Breast epithelium (tissue), 4 donors: ENCODE data around the gene HSH2D. TPM values are rescaled to one million over a fixed set of nuclear protein-coding genes. Genes with fewer than 3 reads are reported as not detected.

Experiments
- DNase-seq, 2 donors: peaks; one replicate each; pipeline ENCODE4 v3.0.0-alpha.2; 2019; ENCODE audit warnings: low spot score in 2 of 2
- H3K27ac ChIP-seq, 2 donors: fragments of 200-600 bp; sonication (generic) in 1 of 2; one replicate each; pipeline ENCODE4 v1.5.1; 2016 to 2019; ENCODE audit warnings: mild to moderate bottlenecking in 1 of 2
- H3K27me3 ChIP-seq, 2 donors: fragments of 200-600 bp; sonication (generic) in 1 of 2; one replicate each; pipeline versions ENCODE4 v1.5.1 to v1.6.0; 2017 to 2019; ENCODE audit warnings: control low read depth in 1 of 2, mild to moderate bottlenecking in 1 of 2
- H3K36me3 ChIP-seq: fragments of 200-600 bp; one replicate; pipeline ENCODE4 v1.5.1; 2019
- H3K4me1 ChIP-seq, 2 donors: fragments of 200-600 bp; sonication (generic); one replicate each; pipeline ENCODE4 v1.5.1; 2016 to 2019; ENCODE audit warnings: control low read depth in 1 of 2
- H3K4me3 ChIP-seq, 3 donors: fragments of 200-600 bp; sonication (generic); 1 replicate in 2 of 3; 2 replicates in 1 of 3; pipeline ENCODE4 v1.5.1; 2016 to 2019; ENCODE audit warnings: mild to moderate bottlenecking in 3 of 3, moderate library complexity in 2 of 3
- H3K9me3 ChIP-seq, 2 donors: fragments of 200-600 bp; sonication (generic) in 1 of 2; one replicate each; pipeline ENCODE4 v1.5.1; 2016 to 2019; ENCODE audit warnings: control low read depth in 1 of 2
- POLR2A ChIP-seq: fragments of 450-650 bp; IDR thresholded peaks from one replicate; pipeline ENCODE4 v1.6.1; 2016; ENCODE audit warnings: antibody characterized with exemption, mild to moderate bottlenecking, moderate library complexity
- POLR2AphosphoS5 ChIP-seq, 3 donors: sonication (generic); formaldehyde crosslinking; IDR thresholded peaks; one replicate each; pipeline ENCODE4 v1.6.1; 2017; ENCODE audit warnings: antibody characterized with exemption in 3 of 3
- intact Hi-C: fragments of 100-400 bp; cut with DNase I; formaldehyde crosslinking; loops from one replicate; pipeline ENCODE4 v1.15.1; 2023; ENCODE audit warnings: low total_unique reads
- total RNA-seq, 3 donors: library from RNA; depleted of rRNA; stranded (reverse); fragments of >200 nt; gene quantifications; one replicate each; pipeline ENCODE4 v1.1.0, GENCODE V29; 2016
- TF ChIP-seq, protein P1 (sequence below), 3 donors: fragments of 450-650 bp; IDR thresholded peaks; one replicate each; pipeline ENCODE4 v1.5.1; 2016 to 2017; ENCODE audit warnings: antibody characterized with exemption in 3 of 3, mild to moderate bottlenecking in 3 of 3, moderate library complexity in 3 of 3

HSH2D gene
- total RNA-seq, 3 donors from 2014 or later = 0.16 to 5.7 (median 5.6) TPM

DNA sequence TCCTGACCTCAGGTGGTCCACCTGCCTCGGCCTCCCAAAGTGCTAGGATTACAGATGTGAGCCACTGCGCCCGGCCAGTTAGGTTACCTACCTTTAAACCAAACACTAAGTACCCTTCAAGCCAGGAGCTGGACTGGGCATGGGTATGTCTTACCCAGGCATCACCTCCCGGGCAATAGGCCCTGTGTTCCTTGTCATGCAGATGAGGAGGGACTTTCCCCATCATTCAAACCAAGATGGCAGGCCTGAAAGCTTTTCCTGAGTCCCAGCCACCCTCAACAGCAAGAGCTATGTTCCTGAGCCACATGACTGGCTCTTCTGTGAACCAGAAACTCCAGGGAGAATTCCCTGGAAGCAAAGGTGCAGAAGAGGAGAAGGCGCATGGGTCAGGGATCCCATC, 22.3 kb upstream of the HSH2D start:
- no peak for TF ChIP-seq POLR2A
- no peak for TF ChIP-seq POLR2AphosphoS5 (IDR thresholded peaks at IDR 0.05)
- TF ChIP-seq, protein P1, sequence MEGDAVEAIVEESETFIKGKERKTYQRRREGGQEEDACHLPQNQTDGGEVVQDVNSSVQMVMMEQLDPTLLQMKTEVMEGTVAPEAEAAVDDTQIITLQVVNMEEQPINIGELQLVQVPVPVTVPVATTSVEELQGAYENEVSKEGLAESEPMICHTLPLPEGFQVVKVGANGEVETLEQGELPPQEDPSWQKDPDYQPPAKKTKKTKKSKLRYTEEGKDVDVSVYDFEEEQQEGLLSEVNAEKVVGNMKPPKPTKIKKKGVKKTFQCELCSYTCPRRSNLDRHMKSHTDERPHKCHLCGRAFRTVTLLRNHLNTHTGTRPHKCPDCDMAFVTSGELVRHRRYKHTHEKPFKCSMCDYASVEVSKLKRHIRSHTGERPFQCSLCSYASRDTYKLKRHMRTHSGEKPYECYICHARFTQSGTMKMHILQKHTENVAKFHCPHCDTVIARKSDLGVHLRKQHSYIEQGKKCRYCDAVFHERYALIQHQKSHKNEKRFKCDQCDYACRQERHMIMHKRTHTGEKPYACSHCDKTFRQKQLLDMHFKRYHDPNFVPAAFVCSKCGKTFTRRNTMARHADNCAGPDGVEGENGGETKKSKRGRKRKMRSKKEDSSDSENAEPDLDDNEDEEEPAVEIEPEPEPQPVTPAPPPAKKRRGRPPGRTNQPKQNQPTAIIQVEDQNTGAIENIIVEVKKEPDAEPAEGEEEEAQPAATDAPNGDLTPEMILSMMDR (IDR thresholded peaks at IDR 0.05) = no peak
- intact Hi-C loops = no loop called here
- no peak overlapping the region for H3K4me3 ChIP-seq
- H3K27ac ChIP-seq = no peak overlapping the region
- no peaks in the 10 kb centered on the region for H3K36me3 ChIP-seq
- H3K4me1 ChIP-seq = no peaks in the 10 kb centered on the region
- no peak for DNase-seq
- H3K27me3 ChIP-seq = no peaks in the 10 kb centered on the region
- H3K9me3 ChIP-seq = no peaks in the 10 kb centered on the region

DNA sequence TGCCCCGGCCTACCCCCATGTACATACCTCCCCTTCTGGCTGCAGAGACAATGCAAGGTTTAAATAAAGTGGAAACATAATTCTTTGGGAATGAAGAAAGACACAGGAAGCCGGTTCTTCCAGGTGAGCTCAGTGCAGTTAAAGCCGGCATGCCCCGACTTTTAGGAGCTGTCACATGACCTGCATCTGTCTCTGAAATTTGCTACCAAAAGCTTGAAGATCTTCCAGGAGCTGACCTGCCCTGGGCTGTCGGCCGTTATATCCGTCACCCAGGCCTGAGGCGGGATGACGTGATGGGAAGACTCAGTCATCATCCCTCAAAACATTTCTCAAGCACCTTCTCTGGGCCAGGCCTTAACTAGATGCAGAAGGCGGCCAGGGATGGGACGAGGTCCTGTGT, 21.5 kb upstream of the HSH2D start:
- intact Hi-C loops = no loop called here
- Histone ChIP-seq H3K36me3 (peaks cover 2% of the 10 kb centered on the region), H3K4me3 (no peak overlapping the region), H3K27me3 (no peaks in the 10 kb centered on the region), H3K4me1 (no peaks in the 10 kb centered on the region), H3K9me3 (no peaks in the 10 kb centered on the region), H3K27ac (no peak overlapping the region)
- no peak for DNase-seq
- TF ChIP-seq POLR2AphosphoS5 (IDR thresholded peaks at IDR 0.05) (no peak), POLR2A (no peak)
- TF ChIP-seq, protein P1 (IDR thresholded peaks at IDR 0.05) = no peak

DNA sequence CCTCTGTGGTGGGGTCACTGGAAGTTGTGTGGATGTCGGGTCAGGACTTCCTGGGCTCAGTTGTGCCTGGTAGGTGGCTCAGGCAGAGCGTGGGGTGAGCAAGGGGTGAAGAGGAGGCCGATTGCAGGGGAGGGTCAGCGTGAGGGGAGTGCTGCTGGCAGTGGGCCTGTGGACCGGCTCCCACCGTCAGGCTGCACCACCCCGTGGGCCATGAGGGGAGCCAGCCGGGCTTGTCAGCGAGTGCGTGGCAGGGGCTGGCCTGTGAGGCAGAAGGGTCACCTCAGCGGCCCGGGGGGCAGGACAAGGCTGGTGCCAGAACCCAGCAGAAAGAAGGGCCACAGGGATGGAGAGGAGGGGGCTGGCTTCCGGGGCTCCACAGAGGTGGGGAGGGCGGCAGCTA, 18.5 kb upstream of the HSH2D start:
- H3K36me3 ChIP-seq = peaks cover 13% of the 10 kb centered on the region
- H3K4me3 ChIP-seq = no peak overlapping the region
- DNase-seq = no peak
- H3K4me1 ChIP-seq = no peaks in the 10 kb centered on the region
- intact Hi-C loops = no loop called here
- TF ChIP-seq POLR2A = no peak
- TF ChIP-seq POLR2AphosphoS5 (IDR thresholded peaks at IDR 0.05) = no peak
- TF ChIP-seq, protein P1 (IDR thresholded peaks at IDR 0.05) = no peak
- H3K9me3 ChIP-seq = no peaks in the 10 kb centered on the region
- H3K27me3 ChIP-seq = no peaks in the 10 kb centered on the region
- no peak overlapping the region for H3K27ac ChIP-seq

DNA sequence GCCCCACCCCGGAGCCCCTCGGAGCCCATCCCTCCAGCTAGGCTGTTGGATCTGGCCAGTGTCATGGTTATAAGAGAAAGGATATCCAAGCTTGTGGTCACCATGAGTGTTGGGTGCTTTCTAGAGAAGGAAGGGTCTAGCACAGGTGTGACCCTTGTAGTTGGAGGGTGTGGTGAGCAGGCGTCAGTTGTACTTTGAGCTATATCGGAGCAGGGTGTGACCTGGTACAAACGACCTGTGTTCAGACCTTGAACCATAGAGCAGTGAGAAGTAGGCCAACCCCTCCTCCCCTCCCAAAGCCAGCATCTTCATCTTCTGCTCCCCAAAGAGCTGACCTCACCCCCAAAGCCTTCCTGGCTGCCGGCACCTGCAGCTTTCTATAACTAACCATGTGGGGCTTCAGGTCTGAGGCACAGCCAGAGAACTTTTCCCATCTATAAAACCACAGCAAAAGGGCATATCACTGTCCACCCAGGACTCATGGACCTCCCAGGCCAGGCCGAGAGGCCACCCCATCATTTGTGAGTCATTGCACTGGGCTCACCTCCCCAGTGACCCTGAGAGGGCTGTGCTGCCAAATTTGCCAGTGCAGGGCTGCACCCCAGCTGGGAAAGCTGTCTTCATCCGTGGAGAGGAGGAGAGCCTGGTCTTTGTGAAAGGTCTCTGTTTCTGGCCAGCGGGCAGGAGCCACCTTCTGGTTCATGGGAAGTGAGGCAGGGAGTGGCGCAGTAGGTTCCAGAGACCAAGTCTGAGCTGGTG, 17.6 kb upstream of the HSH2D start:
- TF ChIP-seq POLR2AphosphoS5 (IDR thresholded peaks at IDR 0.05) = no peak
- TF ChIP-seq POLR2A = no peak
- TF ChIP-seq, protein P1 (IDR thresholded peaks at IDR 0.05) = no peak
- no peaks in the 10 kb centered on the region for H3K4me1 ChIP-seq
- no peak overlapping the region for H3K27ac ChIP-seq
- H3K9me3 ChIP-seq = no peaks in the 10 kb centered on the region
- intact Hi-C loops = no loop called here
- no peak for DNase-seq
- H3K27me3 ChIP-seq = no peaks in the 10 kb centered on the region
- peaks cover 13% of the 10 kb centered on the region for H3K36me3 ChIP-seq
- H3K4me3 ChIP-seq = no peak overlapping the region

DNA sequence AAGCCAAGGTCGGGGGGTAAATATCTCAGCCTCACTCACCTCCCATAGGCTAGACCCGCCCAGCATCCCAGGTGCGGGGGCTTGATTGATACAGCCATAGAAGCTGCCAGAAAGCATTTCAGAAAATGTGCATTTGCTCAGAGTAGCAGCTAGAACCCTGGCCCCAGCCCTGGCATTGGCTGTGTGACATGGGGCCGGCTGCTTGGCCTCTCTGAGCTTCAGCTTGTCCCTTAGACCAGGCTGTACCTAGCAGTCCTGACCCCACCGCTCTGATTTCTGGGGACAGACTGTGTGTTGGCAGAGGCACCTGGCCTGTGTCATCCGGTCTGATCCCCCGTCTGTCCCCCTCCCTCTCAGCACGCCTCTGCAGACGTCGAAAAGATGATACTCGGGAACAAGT, 16.4 kb upstream of the HSH2D start:
- intact Hi-C loops = no loop called here
- H3K36me3 ChIP-seq = peaks cover 13% of the 10 kb centered on the region

More for the DNA sequence above, 16.4 kb upstream of the HSH2D start:
- H3K9me3 ChIP-seq = no peaks in the 10 kb centered on the region
- DNase-seq = no peak
- H3K27ac ChIP-seq = no peak overlapping the region
- H3K27me3 ChIP-seq = no peaks in the 10 kb centered on the region
- no peak overlapping the region for H3K4me3 ChIP-seq
- TF ChIP-seq POLR2AphosphoS5 (IDR thresholded peaks at IDR 0.05) (no peak), POLR2A (no peak)
- TF ChIP-seq, protein P1 (IDR thresholded peaks at IDR 0.05) = no peak
- no peaks in the 10 kb centered on the region for H3K4me1 ChIP-seq
